ENCODE measurements around the gene CLEC11A. TPM values are rescaled to one million over a fixed set of nuclear protein-coding genes. Genes with fewer than 3 reads are reported as not detected.

CLEC11A gene
- total RNA-seq, 1 donor from 2014 or later, result 0.38 TPM

DNA sequence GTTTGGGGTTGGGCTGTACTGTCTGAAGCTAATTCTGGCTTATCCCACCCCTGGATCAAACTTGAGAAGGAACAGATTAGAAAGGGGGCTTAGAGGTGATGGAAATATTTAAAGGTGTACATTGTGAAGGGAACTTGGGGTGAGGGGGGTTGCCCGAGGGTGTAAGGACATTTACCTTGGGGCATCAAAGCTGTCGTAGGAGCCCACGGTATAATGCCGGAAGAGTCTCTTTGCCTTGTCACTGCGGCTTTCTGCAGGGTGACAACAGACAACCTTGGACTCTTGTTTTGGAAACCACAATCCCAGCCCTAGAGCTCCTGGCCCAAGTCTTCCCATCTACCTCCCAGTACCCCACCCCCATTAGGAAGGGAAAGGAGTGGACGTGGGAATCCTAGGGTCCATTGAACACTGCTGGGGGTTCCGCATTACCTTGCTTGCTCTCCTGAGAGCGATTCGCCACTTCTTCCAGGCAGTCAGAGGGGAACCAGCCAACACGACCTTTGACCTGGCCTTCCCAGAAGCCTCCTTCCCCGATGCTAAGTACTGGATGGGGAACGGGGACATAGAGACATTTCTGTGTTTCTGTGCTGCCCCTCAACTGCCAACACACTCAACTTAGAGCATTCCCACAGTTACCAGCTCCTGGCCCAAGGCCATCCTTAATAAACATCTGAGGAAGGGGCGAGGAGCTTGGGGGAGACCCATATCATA lies 25.6 kb upstream of the CLEC11A start:
- POLR2A ChIA-PET, result no interaction called here
- Mint-ChIP-seq H3K27ac (no peak overlapping the region), H3K4me1 (peaks cover 3% of the 10 kb centered on the region), H3K36me3 (ENCODE audit: low read depth) (no peaks in the 10 kb centered on the region), H3K4me3 (no peak overlapping the region), H3K9me3 (no peaks in the 10 kb centered on the region), H3K27me3 (peaks cover 56% of the 10 kb centered on the region)
- TF ChIP-seq, protein P1, sequence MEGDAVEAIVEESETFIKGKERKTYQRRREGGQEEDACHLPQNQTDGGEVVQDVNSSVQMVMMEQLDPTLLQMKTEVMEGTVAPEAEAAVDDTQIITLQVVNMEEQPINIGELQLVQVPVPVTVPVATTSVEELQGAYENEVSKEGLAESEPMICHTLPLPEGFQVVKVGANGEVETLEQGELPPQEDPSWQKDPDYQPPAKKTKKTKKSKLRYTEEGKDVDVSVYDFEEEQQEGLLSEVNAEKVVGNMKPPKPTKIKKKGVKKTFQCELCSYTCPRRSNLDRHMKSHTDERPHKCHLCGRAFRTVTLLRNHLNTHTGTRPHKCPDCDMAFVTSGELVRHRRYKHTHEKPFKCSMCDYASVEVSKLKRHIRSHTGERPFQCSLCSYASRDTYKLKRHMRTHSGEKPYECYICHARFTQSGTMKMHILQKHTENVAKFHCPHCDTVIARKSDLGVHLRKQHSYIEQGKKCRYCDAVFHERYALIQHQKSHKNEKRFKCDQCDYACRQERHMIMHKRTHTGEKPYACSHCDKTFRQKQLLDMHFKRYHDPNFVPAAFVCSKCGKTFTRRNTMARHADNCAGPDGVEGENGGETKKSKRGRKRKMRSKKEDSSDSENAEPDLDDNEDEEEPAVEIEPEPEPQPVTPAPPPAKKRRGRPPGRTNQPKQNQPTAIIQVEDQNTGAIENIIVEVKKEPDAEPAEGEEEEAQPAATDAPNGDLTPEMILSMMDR (IDR thresholded peaks at IDR 0.05), result no peak
- ATAC-seq (ENCODE audit: low read depth) (no peak), DNase-seq (no peak)
- CTCF ChIA-PET, result no interaction called here
- intact Hi-C loops (cut with micrococcal nuclease), result no loop called here

DNA sequence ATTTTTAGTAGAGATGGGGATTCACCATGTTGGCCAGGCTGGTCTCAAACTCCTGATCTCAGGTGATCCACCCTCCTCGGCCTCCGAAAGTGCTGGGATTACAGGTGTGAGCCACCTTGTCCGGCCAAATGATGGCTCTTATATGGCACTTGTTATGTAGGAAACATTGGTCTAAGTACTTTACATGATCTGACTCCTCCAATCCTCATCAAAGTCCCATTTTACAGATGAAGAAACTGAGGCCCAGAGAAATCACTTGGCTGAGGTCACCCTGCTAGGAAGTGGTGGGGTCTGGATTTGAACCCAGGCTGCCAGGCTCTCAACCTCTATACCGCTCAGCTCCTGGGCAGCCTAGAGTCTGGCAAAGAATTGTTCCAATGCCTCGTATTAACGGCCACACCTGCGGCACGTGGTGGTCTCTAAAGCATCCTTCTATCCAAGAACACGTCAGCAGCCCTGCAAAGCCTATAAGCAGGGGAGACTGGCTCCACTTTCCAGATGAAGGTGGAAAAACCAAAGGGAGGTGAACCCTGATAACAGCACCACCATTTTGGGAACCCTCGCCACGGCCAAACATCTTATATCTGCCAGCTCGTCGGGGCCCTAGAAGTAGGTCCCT lies 21.7 kb upstream of the CLEC11A start:
- intact Hi-C loops (cut with micrococcal nuclease), result no loop called here
- ChIA-PET CTCF (no interaction called here), POLR2A (no interaction called here)
- DNase-seq (no peak), ATAC-seq (ENCODE audit: low read depth) (no peak)
- Mint-ChIP-seq H3K4me1 (peaks cover 3% of the 10 kb centered on the region), H3K27me3 (peaks cover 53% of the 10 kb centered on the region), H3K27ac (no peak overlapping the region), H3K36me3 (ENCODE audit: low read depth) (no peaks in the 10 kb centered on the region), H3K4me3 (no peak overlapping the region), H3K9me3 (no peaks in the 10 kb centered on the region)
- TF ChIP-seq, protein P1 (IDR thresholded peaks at IDR 0.05), result no peak

DNA sequence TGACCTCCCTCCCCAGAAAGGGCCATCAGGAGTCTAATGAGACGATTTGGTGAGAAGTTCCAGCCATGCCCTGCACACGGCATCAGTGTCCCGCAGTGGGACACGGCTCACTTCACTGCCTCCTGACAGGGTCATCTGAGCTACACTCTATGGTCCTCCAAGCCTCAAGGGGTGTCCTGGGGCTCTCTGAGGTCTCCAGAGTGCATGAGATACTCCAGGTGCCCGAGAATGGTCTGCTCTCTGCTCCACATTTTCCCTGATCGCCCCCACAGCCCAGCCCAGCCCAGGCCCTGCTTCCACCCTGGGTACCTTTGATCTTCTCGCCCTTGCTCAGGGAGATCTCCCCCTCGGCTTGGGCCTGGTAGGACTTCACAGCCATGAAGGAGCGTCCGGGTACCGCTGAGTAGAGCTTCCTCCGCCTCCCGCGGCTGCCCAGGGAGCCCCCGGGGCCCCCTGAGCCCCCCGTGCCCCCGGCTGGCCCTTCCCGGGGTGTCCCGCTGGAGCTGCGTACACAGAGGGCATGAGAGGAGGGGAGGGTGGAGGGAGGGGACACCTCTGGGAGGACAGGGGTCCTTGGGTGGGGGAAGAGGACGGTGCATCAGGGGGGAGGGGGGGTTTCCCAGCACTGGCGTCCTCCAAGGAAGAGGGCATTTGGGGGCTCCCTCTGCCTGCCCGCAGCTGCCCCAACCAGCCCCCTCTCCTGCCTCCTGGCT lies 20.9 kb upstream of the CLEC11A start:
- DNase-seq (no peak), ATAC-seq (ENCODE audit: low read depth) (no peak)
- no peaks in the 10 kb centered on the region for H3K9me3 Mint-ChIP-seq
- CTCF ChIA-PET, result no interaction called here
- H3K4me3 Mint-ChIP-seq, result no peak overlapping the region
- TF ChIP-seq, protein P1 (IDR thresholded peaks at IDR 0.05), result no peak
- H3K27me3 Mint-ChIP-seq, result peaks cover 49% of the 10 kb centered on the region
- POLR2A ChIA-PET, result no interaction called here
- H3K27ac Mint-ChIP-seq, result no peak overlapping the region
- no peaks in the 10 kb centered on the region for H3K36me3 Mint-ChIP-seq (ENCODE audit: low read depth)
- intact Hi-C loops (cut with micrococcal nuclease), result no loop called here
- peaks cover 3% of the 10 kb centered on the region for H3K4me1 Mint-ChIP-seq

DNA sequence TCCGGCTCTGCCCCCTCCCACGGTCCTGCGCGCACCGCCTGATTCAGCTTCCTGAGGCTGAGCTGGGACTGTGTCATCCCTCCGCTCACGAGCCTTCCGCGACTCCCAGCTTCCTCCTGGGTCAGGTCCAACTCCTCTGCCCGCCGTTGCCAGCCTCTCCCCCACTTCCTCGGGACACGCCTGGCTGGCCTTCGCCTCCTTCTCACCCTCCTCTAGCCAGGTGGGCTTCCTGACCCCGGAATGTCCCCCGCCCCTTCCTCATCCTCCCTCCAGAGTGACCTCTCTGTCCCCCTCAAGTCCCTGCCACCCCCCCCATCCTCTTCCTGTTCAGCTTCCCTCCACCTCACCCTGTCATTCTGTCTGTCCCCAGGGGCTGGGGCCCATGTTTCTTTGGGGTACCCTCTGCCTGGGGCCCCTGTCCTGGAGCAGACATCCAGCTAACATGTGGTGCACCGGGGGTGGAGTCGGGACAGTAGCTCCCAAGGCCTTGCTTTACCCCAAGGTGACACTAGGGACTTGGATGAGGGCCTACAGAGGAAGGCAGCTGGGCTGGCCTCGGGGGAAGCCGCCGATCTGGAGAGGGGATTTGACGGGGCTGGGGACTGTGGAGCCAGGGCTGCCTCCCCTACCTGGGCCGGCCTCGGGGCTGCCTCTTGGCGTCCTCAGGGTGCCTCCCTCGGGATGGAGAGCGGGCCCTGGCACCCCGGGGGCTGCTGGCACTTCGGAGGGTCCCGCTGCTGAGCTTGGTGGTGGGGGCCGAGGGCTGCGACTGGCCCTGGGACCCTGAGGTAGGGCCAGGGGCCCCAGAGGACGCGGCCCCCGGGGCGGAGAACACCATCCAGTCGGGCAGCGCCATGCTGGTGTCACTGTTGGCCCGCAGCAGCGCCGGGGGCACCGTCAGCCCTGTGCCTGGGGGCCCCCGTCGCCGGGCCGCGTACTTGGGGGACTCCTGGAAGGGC lies 20.0 kb upstream of the CLEC11A start:
- TF ChIP-seq, protein P1 (IDR thresholded peaks at IDR 0.05), result no peak
- H3K9me3 Mint-ChIP-seq, result no peaks in the 10 kb centered on the region
- H3K27ac Mint-ChIP-seq, result no peak overlapping the region
- intact Hi-C loops (cut with micrococcal nuclease), result no loop called here
- peaks cover 40% of the 10 kb centered on the region for H3K27me3 Mint-ChIP-seq
- no peak overlapping the region for H3K4me3 Mint-ChIP-seq
- peaks cover 3% of the 10 kb centered on the region for H3K4me1 Mint-ChIP-seq
- no peak for ATAC-seq (ENCODE audit: low read depth)
- no peaks in the 10 kb centered on the region for H3K36me3 Mint-ChIP-seq (ENCODE audit: low read depth)
- ChIA-PET CTCF (no interaction called here), POLR2A (no interaction called here)
- DNase-seq, result no peak

Data from activated B cell treated with CpG ODN at 0.5 μM for 24 hours (primary cell).